Measurements from ENCODE around the gene NLGN3.

GRCh38 chrX:71170660-71171059 lies 26.0 kb downstream of the NLGN3 start:
- TF ChIP-seq CTCF (conservative IDR thresholded peaks at IDR 0.05; ENCODE audit: low read length) (no peak), EZH2phosphoT487 (IDR thresholded peaks at IDR 0.05; ENCODE audit: borderline replicate concordance) (no peak)
